Trophoblast cell (in vitro differentiated cells and primary cell): ENCODE data around the gene DNAJC3.

Source experiments
- DNase-seq, 2 donors: peaks; one replicate each; pipeline ENCODE4 v3.0.0-alpha.2; 2016
- H2AFZ ChIP-seq: 2 replicates; pipeline ENCODE4 v1.6.1; 2013; ENCODE audit warnings: low read length, moderate library complexity, mild to moderate bottlenecking; ENCODE audit not compliant: insufficient read depth, poor library complexity
- H2AK5ac ChIP-seq: 2 replicates; pipeline ENCODE4 v1.6.1; 2013; ENCODE audit warnings: mild to moderate bottlenecking, low read length
- H2BK120ac ChIP-seq: 2 replicates; pipeline ENCODE4 v1.6.1; 2013; ENCODE audit warnings: low read length, mild to moderate bottlenecking, moderate library complexity; ENCODE audit not compliant: insufficient read depth, poor library complexity
- H2BK12ac ChIP-seq: 2 replicates; pipeline ENCODE4 v1.6.1; 2013; ENCODE audit warnings: mild to moderate bottlenecking, low read length, moderate library complexity
- H2BK5ac ChIP-seq: 2 replicates; pipeline ENCODE4 v1.6.1; 2013; ENCODE audit warnings: low read length, low read depth, moderate library complexity, mild to moderate bottlenecking; ENCODE audit not compliant: poor library complexity
- H3K14ac ChIP-seq: 2 replicates; pipeline ENCODE4 v1.6.1; 2013; ENCODE audit warnings: mild to moderate bottlenecking, low read length
- H3K18ac ChIP-seq: 2 replicates; pipeline ENCODE4 v1.6.1; 2013; ENCODE audit warnings: mild to moderate bottlenecking, low read length
- H3K23ac ChIP-seq: 2 replicates; pipeline ENCODE4 v1.6.1; 2013; ENCODE audit warnings: low read length
- H3K27ac ChIP-seq: 2 replicates; pipeline ENCODE4 v1.5.1; 2013; ENCODE audit warnings: low read depth, mild to moderate bottlenecking, inconsistent platforms, low read length, moderate library complexity
- H3K27me3 ChIP-seq: 2 replicates; pipeline ENCODE4 v1.6.1; 2013; ENCODE audit warnings: inconsistent platforms, mild to moderate bottlenecking, low read length, moderate library complexity; ENCODE audit not compliant: insufficient read depth
- H3K36me3 ChIP-seq, 2 experiments: 1 replicate in 1 of 2; 2 replicates in 1 of 2; pipeline ENCODE4 v1.6.1; 2013; ENCODE audit warnings: low read length in 2 of 2, mild to moderate bottlenecking in 2 of 2, moderate library complexity in 1 of 2; ENCODE audit not compliant: insufficient read depth in 2 of 2, control insufficient read depth in 1 of 2
- H3K4ac ChIP-seq: 2 replicates; pipeline ENCODE4 v1.6.1; 2013; ENCODE audit warnings: low read depth, mild to moderate bottlenecking, low read length, moderate library complexity
- H3K4me1 ChIP-seq, 2 experiments: 1 replicate in 1 of 2; 2 replicates in 1 of 2; pipeline ENCODE4 v1.6.1; 2013; ENCODE audit warnings: low read length in 2 of 2, mild to moderate bottlenecking in 2 of 2, moderate library complexity in 1 of 2; ENCODE audit not compliant: insufficient read depth in 2 of 2, control insufficient read depth in 1 of 2
- H3K4me2 ChIP-seq: 2 replicates; pipeline ENCODE4 v1.6.1; 2013; ENCODE audit warnings: inconsistent platforms, mild to moderate bottlenecking, low read length, moderate library complexity
- H3K4me3 ChIP-seq: 2 replicates; pipeline ENCODE4 v1.5.1; 2013; ENCODE audit warnings: mild to moderate bottlenecking, low read depth, low read length, inconsistent platforms
- H3K79me1 ChIP-seq: one replicate; pipeline ENCODE4 v1.6.1; 2013; ENCODE audit warnings: low read length
- H3K79me2 ChIP-seq: 2 replicates; pipeline ENCODE4 v1.6.1; 2013; ENCODE audit warnings: low read length, mild to moderate bottlenecking; ENCODE audit not compliant: control insufficient read depth, insufficient read depth, poor library complexity
- H3K9ac ChIP-seq: 2 replicates; pipeline ENCODE4 v1.6.1; 2013; ENCODE audit warnings: mild to moderate bottlenecking, low read length
- H3K9me3 ChIP-seq: 2 replicates; pipeline ENCODE4 v1.6.1; 2013; ENCODE audit warnings: low read depth, mild to moderate bottlenecking, control low read depth, inconsistent platforms, low read length; ENCODE audit not compliant: insufficient read depth
- H4K12ac ChIP-seq: 2 replicates; pipeline ENCODE4 v1.6.1; 2013; ENCODE audit warnings: low read depth, mild to moderate bottlenecking, low read length, moderate library complexity
- H4K8ac ChIP-seq: 2 replicates; pipeline ENCODE4 v1.6.1; 2013; ENCODE audit warnings: low read depth, mild to moderate bottlenecking, low read length, moderate library complexity
- H4K91ac ChIP-seq: one replicate; pipeline ENCODE4 v1.6.1; 2013; ENCODE audit warnings: low read depth, mild to moderate bottlenecking, low read length, moderate library complexity
- WGBS: extraction: QIAGEN DNeasy Blood & Tissue Kit; methylation state at CpG from one replicate; pipeline ENCODE4 v1.1.7; 2013; ENCODE audit warnings: missing lambda C conversion rate; ENCODE audit not compliant: insufficient read length, insufficient coverage; ENCODE audit errors: extremely low coverage; 5-methylcytosine and 5-hydroxymethylcytosine counted together

Gene DNAJC3

DNA sequence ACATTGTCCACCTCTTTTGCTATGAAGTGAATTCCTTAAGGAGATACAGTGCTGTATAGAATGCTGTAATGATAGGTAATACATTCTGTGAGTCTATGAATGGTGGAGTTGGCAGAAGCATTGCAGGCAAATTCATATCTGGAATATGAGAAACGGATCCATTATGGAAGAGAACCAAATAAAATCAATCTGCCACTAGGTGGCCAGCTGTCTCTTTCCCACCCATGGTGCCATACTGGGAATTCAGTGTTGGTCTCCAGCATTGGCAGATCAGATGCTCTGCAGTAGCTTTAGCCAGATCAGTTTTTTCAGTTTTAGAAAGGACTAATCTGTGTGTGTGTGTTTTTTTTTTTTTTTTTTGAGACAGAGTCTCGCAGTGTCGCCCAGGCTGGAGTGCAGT, 27.6 kb downstream of the DNAJC3 start:
- no peak overlapping the region for H3K9ac ChIP-seq
- no peaks in the 10 kb centered on the region for H3K79me2 ChIP-seq
- peaks cover 0 to 9% of the 10 kb centered on the region in 2 experiments for H3K4me1 ChIP-seq
- H3K27ac ChIP-seq = no peak overlapping the region
- no peak overlapping the region for H4K8ac ChIP-seq
- WGBS = no CpG with 5 or more reads among the region's 3 CpGs
- no peak overlapping the region for H3K23ac ChIP-seq
- no peak overlapping the region for H2AFZ ChIP-seq
- no peak overlapping the region for H4K91ac ChIP-seq
- no peak overlapping the region for H3K14ac ChIP-seq
- no peaks in the 10 kb centered on the region for H3K79me1 ChIP-seq
- H3K9me3 ChIP-seq = no peaks in the 10 kb centered on the region
- H2BK5ac ChIP-seq = no peak overlapping the region
- H3K36me3 ChIP-seq = no peaks in the 10 kb centered on the region
- H2BK120ac ChIP-seq = no peak overlapping the region
- H3K27me3 ChIP-seq = no peaks in the 10 kb centered on the region
- H3K4me3 ChIP-seq = no peak overlapping the region
- no peak overlapping the region for H3K4me2 ChIP-seq
- no peak overlapping the region for H2AK5ac ChIP-seq
- H3K4ac ChIP-seq = no peak overlapping the region
- no peak overlapping the region for H3K18ac ChIP-seq
- DNase-seq = peak; percentile 36 to 60
- no peak overlapping the region for H4K12ac ChIP-seq
- no peak overlapping the region for H2BK12ac ChIP-seq

GRCh38 chr13:95706356-95706755, 29.4 kb downstream of the DNAJC3 start:
- H3K4me2 ChIP-seq = no peak overlapping the region
- no peak overlapping the region for H3K14ac ChIP-seq
- DNase-seq = no peak
- no peaks in the 10 kb centered on the region for H3K79me2 ChIP-seq
- no peak overlapping the region for H2BK12ac ChIP-seq
- H2BK5ac ChIP-seq = no peak overlapping the region
- no peak overlapping the region for H3K27ac ChIP-seq
- no peak overlapping the region for H4K12ac ChIP-seq
- H3K4me1 ChIP-seq = peaks cover 0 to 9% of the 10 kb centered on the region in 2 experiments
- no peak overlapping the region for H3K4ac ChIP-seq
- H2BK120ac ChIP-seq = no peak overlapping the region
- H3K4me3 ChIP-seq = no peak overlapping the region
- H3K9me3 ChIP-seq = no peaks in the 10 kb centered on the region
- no peak overlapping the region for H3K18ac ChIP-seq
- no CpG with 5 or more reads among the region's 1 CpG for WGBS
- H2AK5ac ChIP-seq = no peak overlapping the region
- no peak overlapping the region for H4K8ac ChIP-seq
- peaks cover 2 to 3% of the 10 kb centered on the region in 2 experiments for H3K36me3 ChIP-seq
- no peak overlapping the region for H3K23ac ChIP-seq
- H3K27me3 ChIP-seq = no peaks in the 10 kb centered on the region
- no peak overlapping the region for H4K91ac ChIP-seq
- no peak overlapping the region for H3K9ac ChIP-seq
- no peak overlapping the region for H2AFZ ChIP-seq
- H3K79me1 ChIP-seq = no peaks in the 10 kb centered on the region

DNA sequence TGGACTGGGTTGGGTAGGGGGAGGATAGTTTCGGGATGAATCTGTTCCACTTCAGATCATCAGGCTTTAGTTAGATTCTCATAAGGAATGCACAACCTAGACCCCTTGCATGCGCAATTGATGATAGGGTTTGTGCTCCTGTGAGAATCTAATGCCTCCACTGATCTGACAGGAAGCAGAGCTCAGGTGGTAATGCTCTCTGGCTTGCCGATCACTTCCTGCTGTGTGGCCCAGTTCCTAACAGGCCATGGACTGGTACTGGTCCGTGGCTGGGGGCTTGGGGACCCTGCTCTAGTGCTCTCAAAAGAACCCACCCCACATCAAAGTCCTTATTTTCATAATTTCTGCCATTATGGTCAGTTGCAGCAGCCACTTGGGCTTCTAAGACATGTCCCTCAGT, 30.1 kb downstream of the DNAJC3 start:
- no peak overlapping the region for H3K23ac ChIP-seq
- no peak overlapping the region for H4K8ac ChIP-seq
- no peak overlapping the region for H2AFZ ChIP-seq
- H3K79me1 ChIP-seq = no peaks in the 10 kb centered on the region
- no peak overlapping the region for H3K18ac ChIP-seq
- H4K91ac ChIP-seq = no peak overlapping the region
- DNase-seq = no peak
- no peaks in the 10 kb centered on the region for H3K27me3 ChIP-seq
- H2AK5ac ChIP-seq = no peak overlapping the region
- H2BK120ac ChIP-seq = no peak overlapping the region
- H3K4me1 ChIP-seq = peaks cover 0 to 9% of the 10 kb centered on the region in 2 experiments
- H3K4ac ChIP-seq = peak overlapping the region; percentile 22
- H4K12ac ChIP-seq = no peak overlapping the region
- H3K14ac ChIP-seq = no peak overlapping the region
- WGBS = no CpG with 5 or more reads among the region's 4 CpGs
- H2BK12ac ChIP-seq = no peak overlapping the region
- no peak overlapping the region for H2BK5ac ChIP-seq
- H3K9me3 ChIP-seq = no peaks in the 10 kb centered on the region
- no peak overlapping the region for H3K4me3 ChIP-seq
- no peaks in the 10 kb centered on the region for H3K79me2 ChIP-seq
- H3K4me2 ChIP-seq = no peak overlapping the region
- peaks cover 2 to 3% of the 10 kb centered on the region in 2 experiments for H3K36me3 ChIP-seq
- no peak overlapping the region for H3K9ac ChIP-seq
- H3K27ac ChIP-seq = no peak overlapping the region

DNA sequence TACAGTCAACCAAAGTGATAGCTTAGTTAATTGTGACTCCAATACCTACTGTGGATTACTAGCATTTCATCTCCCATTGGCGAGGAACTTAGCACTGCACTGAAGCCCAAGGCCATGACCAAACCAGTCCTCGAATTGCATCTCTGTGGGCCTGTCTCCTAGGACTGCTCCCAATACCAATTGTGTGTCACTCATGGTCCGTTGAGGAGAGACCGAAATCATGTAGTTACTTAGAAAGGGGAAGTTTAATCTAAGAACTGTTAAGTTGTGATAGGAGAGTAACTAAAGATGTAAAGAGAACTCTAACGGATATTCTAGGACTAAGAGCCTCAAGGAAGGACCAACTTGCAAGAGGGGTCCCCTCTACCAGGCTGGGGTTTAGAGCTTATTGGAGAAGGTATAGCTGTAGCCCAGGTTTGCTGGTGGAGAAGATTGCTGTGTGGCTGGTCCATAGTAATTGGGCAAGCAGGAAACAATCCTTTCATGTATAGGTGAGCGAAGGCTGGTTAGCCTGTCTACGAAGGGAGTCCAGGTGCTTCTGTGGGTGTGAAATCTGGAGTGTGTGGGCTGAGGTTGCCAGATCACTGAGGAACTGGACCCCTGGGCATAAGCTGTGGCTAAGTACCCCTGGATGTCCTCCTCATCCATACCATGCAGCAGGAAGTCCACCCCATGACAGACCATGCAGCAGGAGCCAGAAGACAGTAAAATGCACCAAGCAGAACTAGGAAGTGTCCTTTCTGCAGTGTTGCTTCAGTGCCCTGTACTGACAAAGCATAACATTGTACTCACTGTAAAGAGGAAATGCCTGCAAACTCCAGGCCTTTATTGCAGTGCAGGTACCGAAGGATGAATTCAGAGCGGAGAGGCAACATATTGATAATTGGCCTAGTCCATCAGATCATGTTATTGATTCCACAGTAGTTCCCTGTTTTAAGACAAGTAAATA, 30.8 kb downstream of the DNAJC3 start:
- DNase-seq = no peak
- Histone ChIP-seq H4K12ac (no peak overlapping the region), H2BK5ac (no peak overlapping the region), H2BK120ac (no peak overlapping the region), H2AK5ac (no peak overlapping the region), H3K18ac (no peak overlapping the region), H3K14ac (no peak overlapping the region), H3K4me2 (no peak overlapping the region), H3K23ac (no peak overlapping the region), H3K36me3 (peaks cover 4 to 7% of the 10 kb centered on the region in 2 experiments), H3K9ac (no peak overlapping the region), H3K27ac (no peak overlapping the region), H4K8ac (no peak overlapping the region), H3K4me3 (no peak overlapping the region), H2BK12ac (no peak overlapping the region), H3K79me2 (no peaks in the 10 kb centered on the region), H3K79me1 (no peaks in the 10 kb centered on the region), H3K9me3 (no peaks in the 10 kb centered on the region), H4K91ac (no peak overlapping the region), H3K4ac (no peak overlapping the region), H3K27me3 (no peaks in the 10 kb centered on the region), H3K4me1 (peaks cover 0 to 9% of the 10 kb centered on the region in 2 experiments), H2AFZ (no peak overlapping the region)
- no CpG with 5 or more reads among the region's 9 CpGs for WGBS
